ENCODE data around the gene PSD. TPM values are rescaled to one million over a fixed set of nuclear protein-coding genes. Genes with fewer than 3 reads are reported as not detected.

PSD gene
- total RNA-seq, 1 experiment from 2014 or later: 3.4 TPM

- Histone ChIP-seq H3K9ac (ENCODE audit: extremely low read depth, insufficient read length, low read length) (no peak overlapping the region), H3K23me2 (ENCODE audit: insufficient read length, low read depth, low read length, poor library complexity, severe bottlenecking) (peaks cover 2% of the 10 kb centered on the region), H2AK5ac (ENCODE audit: insufficient read length, low read length) (no peak overlapping the region), H4K20me1 (ENCODE audit: control insufficient read depth, insufficient read depth, insufficient read length) (no peaks in the 10 kb centered on the region), H3K79me2 (ENCODE audit: insufficient read depth, low read length) (no peaks in the 10 kb centered on the region), H3K27ac (ENCODE audit: insufficient read length, low read depth, low read length) (no peak overlapping the region), H3K9me3 (ENCODE audit: control insufficient read depth, low read depth, low read length) (no peaks in the 10 kb centered on the region), H3T11ph (ENCODE audit: low read length) (no peak overlapping the region), H4K8ac (replicated peaks; ENCODE audit: insufficient read length, low read depth, low read length) (no peak overlapping the region), H2BK12ac (ENCODE audit: insufficient read length, low read depth, low read length) (no peak overlapping the region), H3K4ac (ENCODE audit: low read depth, low read length) (no peak overlapping the region), H4K91ac (ENCODE audit: insufficient read length, low read depth, low read length) (no peak overlapping the region), H3K56ac (ENCODE audit: insufficient read length, low read depth, low read length) (no peak overlapping the region), H3K18ac (ENCODE audit: insufficient read length, low read depth, low read length) (no peak overlapping the region), H4K5ac (ENCODE audit: insufficient read length, low read depth, low read length) (no peak overlapping the region), H3K4me2 (ENCODE audit: insufficient read depth, insufficient read length, low read length) (no peak overlapping the region), H2BK20ac (ENCODE audit: low read depth, low read length, poor library complexity, severe bottlenecking) (no peak overlapping the region), H3K23ac (ENCODE audit: insufficient read length, low read depth, low read length) (no peak overlapping the region), H3K79me1 (ENCODE audit: insufficient read depth, low read depth, low read length, poor library complexity, severe bottlenecking) (no peaks in the 10 kb centered on the region), H2BK120ac (ENCODE audit: low read depth, low read length, poor library complexity, severe bottlenecking) (no peak overlapping the region), H3K4me1 (ENCODE audit: insufficient read depth, low read length) (peaks cover 3% of the 10 kb centered on the region; the same call in 1 of the 2 replicates), H3K14ac (ENCODE audit: insufficient read depth, low read length) (no peak overlapping the region), H2BK5ac (ENCODE audit: insufficient read length, low read length) (no peak overlapping the region), H2AFZ (ENCODE audit: low read length) (no peak overlapping the region), H3K27me3 (ENCODE audit: insufficient read depth, low read length) (no peaks in the 10 kb centered on the region), H2BK15ac (ENCODE audit: low read depth, low read length) (no peak overlapping the region)
- Mint-ChIP-seq H3K27ac (no peak overlapping the region), H3K9me3 (no peaks in the 10 kb centered on the region; a peak in 1 of 5 replicates), H3K36me3 (ENCODE audit: insufficient read depth in 1 of 3, low read depth in 3 of 3) (no peaks in the 10 kb centered on the region; a peak in 1 of 7 replicates), H3K27me3 (ENCODE audit: low read depth) (peaks cover 26% of the 10 kb centered on the region), H3K4me1 (peaks cover 7% of the 10 kb centered on the region in 2 experiments), H3K4me3 (no peak overlapping the region)
- DNase-seq: no peak
- WGBS (ENCODE audit: extremely low coverage, insufficient read length, low lambda C conversion rate): no CpG with 5 or more reads among the region's 2 CpGs
- no peak for TF ChIP-seq CTCF (conservative IDR thresholded peaks at IDR 0.05)
These were observed 26.3 kb upstream of the PSD start for GRCh38 chr10:102444851-102445250.

Measured in H9 (cell line).